G401 (cell line): Measurements from ENCODE around the gene ZNRD2. TPM values are rescaled to one million over a fixed set of nuclear protein-coding genes. Genes with fewer than 3 reads are reported as not detected.

ENCODE experiments used
- DNase-seq: peaks from one replicate; pipeline ENCODE4 v3.0.0-alpha.2; 2015; ENCODE audit warnings: low spot score
- in situ Hi-C: cut with HindIII; loops from 2 replicates; pipeline ENCODE4 v1.10.0; 2016; ENCODE audit warnings: low sequenced_read_pairs, mixed read lengths
- total RNA-seq: library from RNA; depleted of rRNA; stranded (reverse); fragments of >200 nt; shearing (Covaris generic); gene quantifications from 2 replicates; pipeline ENCODE4 v1.2.3, GENCODE V29; 2014

The ZNRD2 gene
- total RNA-seq, 1 experiment from 2014 or later, result 72.7 TPM

DNA sequence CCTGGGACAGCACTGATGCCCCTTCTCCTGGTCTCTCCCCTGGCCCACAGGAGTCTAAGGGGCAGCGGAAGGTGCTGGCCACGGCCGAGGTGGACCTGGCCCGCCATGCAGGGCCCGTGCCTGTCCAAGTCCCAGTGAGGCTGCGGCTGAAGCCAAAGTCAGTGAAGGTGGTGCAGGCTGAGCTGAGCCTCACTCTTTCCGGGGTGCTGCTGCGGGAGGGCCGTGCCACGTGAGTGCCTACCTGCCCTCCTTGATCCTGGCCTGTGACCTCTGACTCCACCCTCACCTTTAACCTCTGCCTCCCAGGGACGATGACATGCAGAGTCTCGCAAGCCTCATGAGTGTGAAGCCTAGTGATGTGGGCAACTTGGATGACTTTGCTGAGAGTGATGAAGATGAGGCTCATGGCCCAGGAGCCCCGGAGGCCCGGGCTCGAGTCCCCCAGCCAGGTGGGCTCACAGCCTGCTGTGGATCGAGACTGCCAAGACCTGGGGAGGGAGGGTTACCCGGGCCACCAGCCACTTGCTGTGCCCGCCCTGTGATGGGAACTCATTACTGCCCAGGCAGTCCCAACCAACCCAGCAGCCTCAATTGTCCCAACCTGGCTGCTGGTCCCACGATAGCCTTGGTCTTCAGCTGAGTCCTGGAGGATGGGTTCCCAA is 9.9 kb downstream of the ZNRD2 start:
- in situ Hi-C loops, result no loop called here
- no peak for DNase-seq

DNA sequence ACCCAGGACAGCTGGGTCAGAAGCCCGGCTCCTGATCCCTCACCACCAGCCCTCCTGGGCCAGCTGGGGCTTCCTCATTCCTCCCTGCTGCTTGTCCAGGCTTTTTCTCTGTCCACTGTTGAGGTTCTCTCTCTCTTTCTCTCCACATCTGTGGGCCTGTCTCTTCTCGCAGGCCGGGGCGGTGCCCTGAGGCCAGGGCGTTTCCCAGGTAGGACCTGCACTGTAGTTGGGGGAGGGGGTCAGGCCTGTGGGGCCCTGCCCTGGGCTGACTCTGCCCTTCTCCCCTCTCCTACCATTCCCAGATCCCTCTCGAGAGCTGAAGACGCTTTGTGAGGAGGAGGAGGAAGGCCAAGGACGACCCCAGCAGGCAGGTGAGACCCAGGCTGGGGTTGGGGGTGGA is 10.5 kb downstream of the ZNRD2 start:
- no peak for DNase-seq
- in situ Hi-C loops, result no loop called here

GRCh38 chr11:65581928-65582327 is 11.7 kb downstream of the ZNRD2 start:
- no peak for DNase-seq
- in situ Hi-C loops, result no loop called here

- in situ Hi-C loops, result no loop called here
- no peak for DNase-seq
Observed at GRCh38 chr11:65583589-65583988, 13.3 kb downstream of the ZNRD2 start.

DNA sequence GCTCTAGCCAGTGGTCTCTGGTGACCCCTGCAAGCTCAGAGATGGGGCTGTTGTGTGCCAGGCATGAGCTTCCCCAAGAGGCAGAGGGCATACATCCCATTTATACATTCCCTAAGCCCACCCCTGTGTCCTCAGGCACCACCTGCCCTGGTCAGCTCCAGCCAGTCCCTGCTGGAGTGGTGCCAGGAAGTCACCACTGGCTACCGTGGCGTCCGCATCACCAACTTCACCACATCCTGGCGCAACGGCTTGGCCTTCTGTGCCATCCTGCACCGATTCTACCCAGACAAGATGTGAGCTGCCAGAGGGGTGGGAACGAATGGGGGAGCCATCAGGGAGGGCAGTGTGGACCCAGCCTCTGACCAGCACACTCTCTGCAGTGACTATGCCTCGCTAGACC is 13.8 kb downstream of the ZNRD2 start:
- no peak for DNase-seq
- in situ Hi-C loops, result no loop called here

- in situ Hi-C loops, result no loop called here
- peak; percentile 69 for DNase-seq
Observed at GRCh38 chr11:65584723-65585171, 14.5 kb downstream of the ZNRD2 start.

DNA sequence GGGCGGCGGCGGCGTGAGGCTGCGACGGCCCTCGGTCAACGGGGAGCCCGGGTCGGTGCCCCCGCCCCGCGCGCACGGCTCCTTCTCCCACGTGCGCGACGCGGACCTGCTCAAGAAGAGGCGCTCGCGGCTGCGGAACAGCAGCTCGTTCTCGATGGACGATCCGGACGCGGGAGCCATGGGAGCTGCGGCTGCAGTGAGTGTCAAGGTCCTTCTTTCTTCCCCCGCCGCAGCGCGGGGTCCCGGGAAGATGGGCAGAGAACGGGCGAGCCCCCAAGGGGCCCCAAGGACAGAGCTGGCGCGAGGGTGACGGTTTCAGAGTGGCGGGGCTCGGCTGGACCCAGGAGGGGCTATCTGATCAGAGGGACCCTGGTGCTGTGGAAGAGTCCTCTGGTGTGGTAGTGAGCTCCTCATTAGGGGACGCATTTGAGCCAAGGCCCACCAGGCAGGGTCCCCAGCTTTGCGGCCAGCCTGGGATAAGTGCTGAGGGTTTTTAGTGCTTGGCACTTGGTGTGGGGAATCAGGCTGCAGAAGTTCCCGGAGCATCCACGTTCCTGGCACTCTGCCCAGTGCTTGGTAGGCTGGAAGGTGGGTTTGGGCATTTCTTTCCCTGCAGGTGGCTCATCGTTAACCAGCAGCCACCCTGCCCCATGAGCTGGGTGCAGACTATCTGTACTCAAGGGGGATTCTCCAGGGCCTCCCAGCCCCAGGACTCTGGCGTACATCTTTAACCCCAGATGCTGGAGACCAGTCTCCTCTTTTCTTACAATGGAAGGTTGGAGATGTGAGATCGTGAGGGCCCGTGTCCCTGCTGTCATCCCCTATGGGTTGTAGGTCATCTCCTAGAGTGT is 15.3 kb downstream of the ZNRD2 start:
- in situ Hi-C loops, result no loop called here
- DNase-seq, result no peak

GRCh38 chr11:65586247-65586630 is 16.0 kb downstream of the ZNRD2 start:
- in situ Hi-C loops, result no loop called here
- DNase-seq, result no peak

DNA sequence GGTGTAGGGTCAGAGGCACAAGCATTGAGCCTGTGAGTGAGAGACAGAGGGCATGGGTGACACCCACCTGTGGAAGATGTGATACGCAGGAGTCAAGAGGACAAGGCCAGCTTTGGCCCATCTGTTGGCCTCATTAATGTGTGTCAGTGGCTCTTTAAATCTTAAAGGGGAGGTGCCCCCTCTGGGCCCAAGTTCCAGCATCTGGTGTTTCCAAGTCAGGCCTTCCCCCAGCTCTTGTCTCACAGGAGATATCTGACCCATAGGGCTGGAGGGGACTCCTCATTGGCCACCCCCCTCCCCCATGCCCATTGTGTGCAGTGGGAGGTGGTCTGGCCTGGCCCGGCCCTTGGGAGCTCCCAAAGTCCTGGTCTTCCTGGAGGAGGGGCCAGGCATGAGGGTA is 16.4 kb downstream of the ZNRD2 start:
- in situ Hi-C loops, result no loop called here
- peak; percentile 71 for DNase-seq

DNA sequence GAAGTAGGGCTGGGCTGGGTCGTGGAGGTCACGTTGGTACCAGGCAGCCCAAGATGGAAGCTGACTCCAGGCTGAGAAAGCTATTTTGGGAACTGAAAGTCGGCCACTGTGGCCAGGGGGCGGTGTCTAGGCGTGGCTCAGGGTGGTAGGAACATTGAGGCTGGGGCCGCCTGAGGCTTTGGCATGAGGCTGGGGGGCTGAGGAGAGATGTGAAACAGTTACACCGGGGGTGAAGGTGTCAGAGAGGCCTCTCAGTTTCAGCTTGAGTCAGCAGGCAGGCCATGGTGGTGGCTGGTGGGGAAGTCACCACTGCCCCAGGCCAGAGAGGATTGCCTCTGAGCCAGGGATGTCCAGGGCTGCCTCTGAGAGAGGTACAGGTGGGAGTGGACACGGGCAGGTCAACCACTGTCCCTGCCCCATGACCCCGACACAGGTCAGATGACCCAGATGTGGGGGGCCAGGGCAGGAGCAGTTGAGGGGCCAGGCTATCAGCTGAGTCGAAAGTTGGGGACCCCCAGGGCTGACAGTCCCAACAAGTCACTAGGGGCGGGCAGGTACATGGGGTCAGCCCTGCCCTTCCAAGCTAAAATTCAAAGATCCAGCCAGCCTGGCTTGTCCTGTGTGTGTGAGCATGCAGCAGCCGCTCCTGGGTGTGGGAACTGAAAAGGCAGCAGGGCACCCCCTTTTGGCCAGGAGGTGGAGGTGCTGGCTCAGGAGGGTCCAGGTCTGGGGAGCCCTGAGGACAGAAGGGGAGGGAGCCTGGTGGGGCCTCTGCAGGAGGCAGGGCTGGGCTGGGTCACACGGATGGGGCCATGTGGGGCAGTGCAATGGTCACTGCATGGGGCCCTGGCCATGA is 18.1 kb downstream of the ZNRD2 start:
- peak; percentile 51 for DNase-seq
- in situ Hi-C loops, result no loop called here

DNA sequence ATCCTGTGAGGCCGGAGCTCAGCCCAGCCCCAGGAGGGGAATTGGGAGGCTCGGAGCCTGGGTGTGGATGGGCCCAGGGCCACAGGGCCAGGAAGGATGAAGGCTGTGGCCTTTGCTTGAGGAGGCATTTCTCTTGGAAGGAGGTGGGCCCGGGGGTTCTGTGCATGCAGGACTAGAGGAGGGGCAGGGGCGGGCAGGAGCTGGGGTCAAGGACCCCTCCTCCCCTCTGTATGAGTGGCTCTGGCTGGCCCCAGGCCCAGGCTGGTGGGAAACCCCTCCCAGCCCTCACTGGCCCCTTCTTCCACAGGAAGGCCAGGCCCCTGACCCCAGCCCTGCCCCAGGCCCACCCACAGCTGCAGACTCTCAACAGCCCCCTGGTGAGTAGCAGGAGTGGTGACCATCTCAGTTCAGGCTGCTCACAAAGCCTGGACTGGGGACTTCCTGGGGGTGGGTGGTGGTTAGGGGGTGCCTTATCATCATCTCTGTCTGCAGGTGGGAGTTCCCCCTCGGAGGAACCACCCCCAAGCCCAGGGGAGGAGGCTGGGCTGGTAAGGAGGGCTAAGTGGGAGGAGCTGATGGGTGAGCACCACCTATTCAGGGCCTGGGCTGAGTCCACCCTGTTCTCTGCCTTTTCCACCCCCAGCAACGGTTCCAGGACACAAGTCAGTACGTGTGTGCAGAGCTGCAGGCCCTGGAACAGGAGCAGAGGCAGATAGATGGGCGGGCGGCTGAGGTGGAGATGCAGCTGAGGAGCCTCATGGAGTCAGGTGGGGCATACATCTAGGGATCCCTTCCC is 19.4 kb downstream of the ZNRD2 start:
- no peak for DNase-seq
- in situ Hi-C loops, result no loop called here

- in situ Hi-C loops, result no loop called here
- no peak for DNase-seq
Observed at GRCh38 chr11:65590240-65590738, 20.0 kb downstream of the ZNRD2 start.

DNA sequence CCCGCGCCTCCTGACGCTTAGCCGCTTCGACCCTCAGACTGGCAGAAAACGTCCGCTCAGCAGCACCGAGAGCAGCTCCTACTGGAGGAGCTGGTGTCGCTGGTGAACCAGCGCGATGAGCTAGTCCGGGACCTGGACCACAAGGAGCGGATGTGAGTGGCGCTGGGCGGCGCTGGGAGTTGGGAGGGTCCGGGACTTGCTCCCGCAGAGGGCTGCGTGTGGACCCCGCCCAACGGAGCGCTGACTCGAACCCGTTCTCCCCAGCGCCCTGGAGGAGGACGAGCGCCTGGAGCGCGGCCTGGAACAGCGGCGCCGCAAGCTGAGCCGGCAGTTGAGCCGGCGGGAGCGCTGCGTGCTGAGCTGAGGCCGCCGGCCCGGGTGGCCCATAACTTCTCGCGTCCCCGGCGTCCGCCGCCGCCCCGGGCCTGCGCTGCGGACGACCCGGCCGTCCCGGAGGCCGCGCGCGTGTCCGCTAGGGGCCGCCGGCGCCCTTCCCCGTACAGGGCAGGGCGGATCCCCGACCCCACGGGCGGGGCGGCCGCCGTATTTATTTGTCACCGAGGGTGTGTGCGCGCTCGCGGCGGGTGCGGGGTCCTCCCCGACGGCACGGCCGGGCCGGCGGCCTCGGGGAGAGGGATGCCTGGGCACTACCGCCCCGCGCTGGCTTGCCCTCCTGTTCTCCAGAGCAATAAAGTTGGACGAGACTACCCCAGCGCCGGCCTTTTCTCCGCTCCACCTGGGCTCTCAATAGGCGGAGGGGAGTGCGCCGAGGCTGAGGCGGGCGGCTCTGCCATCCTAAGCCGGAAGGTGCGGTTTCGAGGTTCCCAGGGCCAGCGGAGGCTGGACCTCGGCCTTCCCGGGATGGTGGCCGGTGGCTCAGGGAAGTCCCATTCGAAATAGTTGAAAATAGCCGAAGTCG is 21.9 kb downstream of the ZNRD2 start:
- DNase-seq, result no peak
- in situ Hi-C loops, result no loop called here

DNA sequence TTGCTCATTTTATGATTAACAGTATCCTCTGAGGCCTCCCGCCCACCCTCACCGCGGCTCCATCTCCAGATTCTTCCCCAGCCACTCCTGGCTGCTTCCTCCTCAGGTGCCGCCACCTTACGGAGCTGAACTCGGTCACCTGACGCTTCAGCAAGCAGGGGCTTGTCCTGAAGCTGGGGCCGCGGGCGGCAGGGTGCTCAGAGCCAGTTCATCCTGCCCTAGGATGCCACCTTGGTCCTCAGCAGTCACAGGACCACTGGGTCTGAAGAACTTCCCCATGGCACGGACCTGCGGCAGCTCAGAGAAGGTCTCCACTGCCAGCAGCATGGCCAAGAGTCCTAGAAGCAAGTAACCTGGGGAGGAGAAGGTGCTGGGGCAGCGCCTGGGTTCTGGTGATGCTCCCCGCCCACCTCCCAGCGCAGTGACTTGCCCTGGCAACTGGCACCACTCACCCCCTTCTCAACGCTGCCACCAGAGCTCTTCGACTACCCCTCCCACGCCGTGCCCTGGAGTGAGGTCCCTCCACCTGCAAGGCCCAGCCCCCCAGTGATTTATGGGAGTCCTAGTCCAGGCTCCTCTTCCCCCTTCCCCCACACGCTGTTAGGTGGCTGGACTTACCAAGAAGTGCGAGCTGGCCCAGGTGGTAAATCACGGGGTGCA is 22.7 kb downstream of the ZNRD2 start:
- DNase-seq, result no peak
- in situ Hi-C loops, result no loop called here

- DNase-seq, result peak; percentile 58
- in situ Hi-C loops, result no loop called here
Observed at GRCh38 chr11:65593518-65594414, 23.5 kb downstream of the ZNRD2 start.

- in situ Hi-C loops, result no loop called here
- no peak for DNase-seq
Observed at GRCh38 chr11:65595131-65595530, 24.9 kb downstream of the ZNRD2 start.
